WTC11 (cell line): ENCODE measurements around the gene HLF. TPM values are rescaled to one million over a fixed set of nuclear protein-coding genes. Genes with fewer than 3 reads are reported as not detected.

ENCODE experiments used
- ATAC-seq: fragments of 200-7000 bp; cut with Tn5 transposase; 2 replicates; pipeline ENCODE4 v1.10.0; 2021; ENCODE audit warnings: mild to moderate bottlenecking, moderate library complexity
- CTCF ChIA-PET: fragments of 300-600 bp; sonication (Branson Sonifier 250); formaldehyde crosslinking; loops from one replicate; lab custom pipeline; 2021; ENCODE audit warnings: antibody characterized with exemption; lab: Charles Lee
- POLR2A ChIA-PET: fragments of 350-600 bp; sonication (Branson Sonifier 250); formaldehyde crosslinking; loops from one replicate; lab custom pipeline; 2021; ENCODE audit warnings: antibody characterized with exemption; lab: Charles Lee
- DNase-seq: peaks from one replicate; pipeline ENCODE4 v3.0.0; 2021; ENCODE audit warnings: low spot score
- H3K27ac Mint-ChIP-seq: 2 replicates; pipeline ENCODE4 v1.8.0; 2021; ENCODE audit warnings: mixed read lengths
- H3K27me3 Mint-ChIP-seq: 2 replicates; pipeline ENCODE4 v1.8.0; 2021; ENCODE audit warnings: low read depth, mild to moderate bottlenecking, moderate library complexity, mixed read lengths
- H3K36me3 Mint-ChIP-seq: 2 replicates; pipeline ENCODE4 v1.8.0; 2021; ENCODE audit warnings: mixed read lengths
- H3K4me1 Mint-ChIP-seq: 2 replicates; pipeline ENCODE4 v1.8.0; 2022; ENCODE audit warnings: mixed read lengths
- H3K4me3 Mint-ChIP-seq: 2 replicates; pipeline ENCODE4 v1.8.0; 2021; ENCODE audit warnings: mild to moderate bottlenecking, moderate library complexity, mixed read lengths
- H3K9me3 Mint-ChIP-seq: 2 replicates; pipeline ENCODE4 v1.8.0; 2021; ENCODE audit warnings: mixed read lengths
- CREB1 ChIP-seq: sonication (generic); formaldehyde crosslinking; IDR thresholded peaks from 2 replicates; pipeline ENCODE4 v1.8.0; 2023; ENCODE audit warnings: mild to moderate bottlenecking, missing genetic modification reagents
- FOXJ3 ChIP-seq: sonication (generic); formaldehyde crosslinking; IDR thresholded peaks from 2 replicates; pipeline ENCODE4 v1.9.0; 2021; ENCODE audit warnings: missing genetic modification reagents, mild to moderate bottlenecking, borderline replicate concordance
- GABPB1 ChIP-seq: sonication (generic); formaldehyde crosslinking; IDR thresholded peaks from 2 replicates; pipeline ENCODE4 v1.8.1; 2023; ENCODE audit warnings: mild to moderate bottlenecking, missing genetic modification reagents
- GRHL2 ChIP-seq: fragments of 250-450 bp; sonication (Bioruptor Pico); IDR thresholded peaks from 2 replicates; pipeline ENCODE4 v1.8.0; 2022; ENCODE audit warnings: mild to moderate bottlenecking, moderate library complexity; ENCODE audit not compliant: insufficient replicate concordance, severe bottlenecking
- JAZF1 ChIP-seq: fragments of 250-450 bp; sonication (Bioruptor Pico); IDR thresholded peaks from 2 replicates; pipeline ENCODE4 v1.9.0; 2021; ENCODE audit warnings: moderate library complexity, mild to moderate bottlenecking, inconsistent platforms
- MYBL2 ChIP-seq: sonication (generic); formaldehyde crosslinking; IDR thresholded peaks from 2 replicates; pipeline ENCODE4 v1.8.1; 2023; ENCODE audit warnings: mild to moderate bottlenecking, moderate library complexity, missing genetic modification reagents
- NFATC4 ChIP-seq: fragments of 250-450 bp; sonication (Bioruptor Pico); IDR thresholded peaks from 2 replicates; pipeline ENCODE4 v1.9.0; 2021; ENCODE audit warnings: mild to moderate bottlenecking
- TCF7 ChIP-seq: sonication (generic); formaldehyde crosslinking; IDR thresholded peaks from 2 replicates; pipeline ENCODE4 v1.8.0; 2022; ENCODE audit warnings: mild to moderate bottlenecking, low read depth, missing genetic modification reagents, moderate library complexity
- TEAD1 ChIP-seq: sonication (generic); formaldehyde crosslinking; IDR thresholded peaks from 2 replicates; pipeline ENCODE4 v1.8.0; 2022; ENCODE audit warnings: mild to moderate bottlenecking, missing genetic modification reagents
- ZNF232 ChIP-seq: sonication (generic); formaldehyde crosslinking; IDR thresholded peaks from 2 replicates; pipeline ENCODE4 v1.8.0; 2022; ENCODE audit warnings: mild to moderate bottlenecking, missing genetic modification reagents
- ZNF263 ChIP-seq: sonication (generic); formaldehyde crosslinking; IDR thresholded peaks from 2 replicates; pipeline ENCODE4 v1.8.1; 2022; ENCODE audit warnings: low read depth, mild to moderate bottlenecking, moderate library complexity, missing genetic modification reagents
- ZNF416 ChIP-seq: fragments of 250-450 bp; sonication (Bioruptor Pico); IDR thresholded peaks from 2 replicates; pipeline ENCODE4 v1.9.0; 2021; ENCODE audit warnings: mild to moderate bottlenecking, inconsistent platforms
- total RNA-seq: library from RNA; stranded (reverse); gene quantifications from 3 replicates; pipeline ENCODE4 v1.2.3, GENCODE V29; 2021
- TF ChIP-seq, protein P1 (sequence below): fragments of 250-450 bp; sonication (Bioruptor Pico); IDR thresholded peaks from 2 replicates; pipeline ENCODE4 v1.9.0; 2021; ENCODE audit warnings: mild to moderate bottlenecking
- TF ChIP-seq, protein P2 (sequence below): sonication (generic); formaldehyde crosslinking; IDR thresholded peaks from 2 replicates; pipeline ENCODE4 v1.8.1; 2022; ENCODE audit warnings: mild to moderate bottlenecking, missing genetic modification reagents, moderate library complexity, borderline replicate concordance
- TF ChIP-seq, protein P3 (sequence below): sonication (generic); formaldehyde crosslinking; IDR thresholded peaks from 2 replicates; pipeline ENCODE4 v1.8.1; 2023; ENCODE audit warnings: mild to moderate bottlenecking, missing genetic modification reagents, borderline replicate concordance

HLF gene
- total RNA-seq, 1 experiment from 2014 or later, result 0.31 TPM

DNA sequence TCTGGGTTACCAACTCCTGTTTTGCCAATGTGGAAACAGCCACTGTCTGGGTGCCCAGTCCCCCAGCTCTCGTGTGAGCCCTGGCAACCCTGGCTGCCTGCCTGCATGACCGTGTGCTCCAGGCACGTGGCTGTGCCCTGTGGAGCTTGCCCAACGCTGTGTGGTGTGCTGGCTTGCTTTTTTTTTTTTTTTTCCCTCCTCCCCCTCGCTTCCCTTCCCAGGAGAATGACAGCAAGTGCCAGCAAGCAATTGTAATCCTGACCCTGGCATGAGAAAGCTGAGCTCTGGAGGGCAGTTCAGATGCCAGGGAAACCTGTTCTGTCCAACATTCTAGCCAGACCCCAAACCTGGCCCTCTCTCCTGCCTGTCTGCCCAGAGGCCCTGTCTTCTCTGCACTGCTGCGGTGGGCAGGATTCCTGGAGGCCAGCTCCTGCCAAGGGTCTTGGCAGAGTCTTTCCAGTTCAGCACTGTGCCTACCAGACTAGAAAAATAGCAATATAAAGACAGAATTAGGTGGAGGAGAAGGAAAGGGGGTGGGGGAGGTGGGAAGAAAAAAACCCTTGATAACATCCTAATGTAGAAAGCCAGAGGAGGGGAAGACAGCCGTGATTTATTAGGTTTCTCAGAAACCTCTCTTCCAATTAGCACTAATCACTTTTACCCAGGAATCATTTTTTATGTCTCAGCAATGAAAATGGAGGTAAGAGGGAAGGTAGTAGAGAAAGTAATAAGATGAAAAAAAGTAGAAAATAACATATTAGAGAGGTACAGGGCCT is 9.0 kb downstream of the HLF start:
- no peaks in the 10 kb centered on the region for H3K4me1 Mint-ChIP-seq
- ChIA-PET POLR2A (no interaction called here), CTCF (no interaction called here)
- H3K9me3 Mint-ChIP-seq, result no peaks in the 10 kb centered on the region
- H3K27ac Mint-ChIP-seq, result no peak overlapping the region
- peaks cover 15% of the 10 kb centered on the region for H3K27me3 Mint-ChIP-seq
- no peak for DNase-seq
- H3K4me3 Mint-ChIP-seq, result no peak overlapping the region
- no peak; the same call in 1 of the 2 replicates for ATAC-seq
- no peaks in the 10 kb centered on the region for H3K36me3 Mint-ChIP-seq
- TF ChIP-seq GABPB1 (CRISPR knock-in tag) (0 out of 2 replicates have a peak, but pooled peaks have one; percentile 13), FOXJ3 (CRISPR knock-in tag) (no peak), TEAD1 (CRISPR knock-in tag) (no peak), JAZF1 (no peak)
- TF ChIP-seq, protein P1, sequence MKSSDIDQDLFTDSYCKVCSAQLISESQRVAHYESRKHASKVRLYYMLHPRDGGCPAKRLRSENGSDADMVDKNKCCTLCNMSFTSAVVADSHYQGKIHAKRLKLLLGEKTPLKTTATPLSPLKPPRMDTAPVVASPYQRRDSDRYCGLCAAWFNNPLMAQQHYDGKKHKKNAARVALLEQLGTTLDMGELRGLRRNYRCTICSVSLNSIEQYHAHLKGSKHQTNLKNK (CRISPR knock-in tag), result no peak
- TF ChIP-seq, protein P2, sequence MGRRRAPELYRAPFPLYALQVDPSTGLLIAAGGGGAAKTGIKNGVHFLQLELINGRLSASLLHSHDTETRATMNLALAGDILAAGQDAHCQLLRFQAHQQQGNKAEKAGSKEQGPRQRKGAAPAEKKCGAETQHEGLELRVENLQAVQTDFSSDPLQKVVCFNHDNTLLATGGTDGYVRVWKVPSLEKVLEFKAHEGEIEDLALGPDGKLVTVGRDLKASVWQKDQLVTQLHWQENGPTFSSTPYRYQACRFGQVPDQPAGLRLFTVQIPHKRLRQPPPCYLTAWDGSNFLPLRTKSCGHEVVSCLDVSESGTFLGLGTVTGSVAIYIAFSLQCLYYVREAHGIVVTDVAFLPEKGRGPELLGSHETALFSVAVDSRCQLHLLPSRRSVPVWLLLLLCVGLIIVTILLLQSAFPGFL (CRISPR knock-in tag), result no peak
- TF ChIP-seq, all 79 proteins: peak for 1

DNA sequence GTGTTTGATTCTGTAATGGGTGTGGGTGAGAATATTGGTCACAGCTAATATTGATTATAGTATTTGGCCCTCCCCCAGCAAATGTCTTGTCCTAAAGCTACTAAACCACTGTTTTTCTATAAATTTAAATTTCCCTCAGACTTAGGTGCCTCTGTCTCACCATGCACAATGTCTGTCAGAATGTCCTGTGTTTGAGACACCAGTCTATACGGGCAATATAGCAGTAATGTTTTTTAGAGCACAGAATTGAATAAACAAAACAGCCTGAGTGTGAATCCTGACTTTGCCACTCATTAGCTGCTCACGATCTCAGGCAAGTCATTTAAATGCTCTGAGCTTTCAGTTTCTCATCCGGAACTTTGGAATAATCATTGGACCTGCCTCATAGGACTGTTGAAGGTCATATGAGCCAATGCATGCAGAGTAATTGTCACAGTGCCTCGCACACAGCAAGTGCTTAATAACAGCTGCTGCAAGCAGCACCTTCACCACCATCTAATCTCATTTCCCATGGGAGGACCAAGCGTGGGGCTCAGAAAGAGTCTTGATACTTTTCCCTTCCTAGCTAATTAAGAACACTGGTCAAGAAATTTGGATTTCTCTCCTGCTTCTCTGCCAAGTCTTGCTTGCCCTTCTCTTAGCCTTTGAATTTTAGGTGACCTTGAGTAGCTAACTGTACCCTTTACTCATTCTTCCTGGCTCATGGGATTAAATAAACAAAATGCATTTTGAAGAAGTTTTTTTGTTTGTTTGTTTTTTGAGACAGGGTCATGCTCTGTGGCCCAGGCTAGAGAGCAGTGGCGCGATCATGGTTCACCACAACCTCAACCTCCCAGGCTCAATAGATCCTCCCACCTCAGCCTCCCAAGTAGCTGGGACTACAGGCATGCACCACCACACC is 9.8 kb downstream of the HLF start:
- H3K27me3 Mint-ChIP-seq, result peaks cover 7% of the 10 kb centered on the region
- H3K4me1 Mint-ChIP-seq, result no peaks in the 10 kb centered on the region
- TF ChIP-seq TCF7 (CRISPR knock-in tag) (no peak), GRHL2 (CRISPR knock-in tag) (no peak), ZNF232 (CRISPR knock-in tag) (no peak), GABPB1 (CRISPR knock-in tag) (no peak), ZNF263 (CRISPR knock-in tag) (no peak), NFATC4 (CRISPR knock-in tag) (no peak)
- H3K9me3 Mint-ChIP-seq, result no peaks in the 10 kb centered on the region
- H3K36me3 Mint-ChIP-seq, result no peaks in the 10 kb centered on the region
- CTCF ChIA-PET, result no interaction called here
- POLR2A ChIA-PET, result no interaction called here
- H3K4me3 Mint-ChIP-seq, result no peak overlapping the region
- no peak overlapping the region for H3K27ac Mint-ChIP-seq
- no peak for ATAC-seq
- DNase-seq, result no peak

DNA sequence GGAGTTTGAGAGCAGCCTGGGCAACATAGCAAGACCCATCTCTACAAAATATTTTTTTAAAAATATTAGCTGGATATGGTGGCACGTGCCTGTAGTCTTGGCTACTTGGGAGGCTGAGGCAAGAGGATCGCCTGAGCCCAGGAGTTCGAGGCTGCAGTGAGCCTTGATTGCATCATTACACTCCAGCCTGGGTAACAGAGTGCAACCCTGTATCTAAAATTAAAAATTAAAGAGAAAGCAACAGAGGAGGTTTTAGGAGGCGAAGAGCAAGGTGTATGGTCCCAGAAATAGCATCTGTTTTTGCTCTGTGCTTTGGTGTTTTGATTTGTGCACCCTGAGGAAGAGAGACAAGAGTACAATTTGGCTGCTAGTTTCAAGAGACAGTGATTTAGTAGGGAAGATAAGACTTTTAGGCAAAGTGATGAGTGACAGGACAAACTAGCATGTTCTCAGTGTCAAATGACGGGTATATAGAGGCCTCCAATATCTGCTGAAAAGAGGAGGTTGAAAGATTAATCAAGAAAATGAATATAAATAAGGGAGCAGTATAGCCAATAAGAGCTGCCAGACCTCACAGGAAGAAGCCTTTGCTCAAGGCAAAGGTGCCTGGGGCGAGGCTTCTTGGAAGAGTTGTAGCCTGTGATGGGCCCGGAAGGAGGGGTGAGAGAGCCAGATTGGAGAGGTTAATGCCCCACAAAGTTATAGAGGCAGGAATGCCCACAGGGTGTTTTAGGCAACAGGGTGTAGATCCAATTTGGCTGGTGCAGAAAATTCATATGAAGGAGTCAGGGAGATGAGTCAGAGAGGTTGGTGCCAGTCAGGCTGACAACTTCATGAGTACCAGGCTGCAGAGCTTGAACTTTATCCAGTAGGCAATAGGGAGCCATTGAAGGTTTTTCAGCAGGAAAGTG is 11.4 kb downstream of the HLF start:
- Mint-ChIP-seq H3K9me3 (no peaks in the 10 kb centered on the region), H3K4me3 (no peak overlapping the region), H3K27ac (no peak overlapping the region), H3K27me3 (no peaks in the 10 kb centered on the region), H3K4me1 (no peaks in the 10 kb centered on the region), H3K36me3 (no peaks in the 10 kb centered on the region)
- 0 out of 2 replicates have a peak, but pooled peaks have one; percentile 26 for ATAC-seq
- DNase-seq, result no peak
- POLR2A ChIA-PET, result no interaction called here
- CTCF ChIA-PET, result no interaction called here
- no peak for TF ChIP-seq MYBL2 (CRISPR knock-in tag)
- TF ChIP-seq CREB1 (CRISPR knock-in tag), result no peak
- TF ChIP-seq ZNF416, result no peak
- TF ChIP-seq, protein P3, sequence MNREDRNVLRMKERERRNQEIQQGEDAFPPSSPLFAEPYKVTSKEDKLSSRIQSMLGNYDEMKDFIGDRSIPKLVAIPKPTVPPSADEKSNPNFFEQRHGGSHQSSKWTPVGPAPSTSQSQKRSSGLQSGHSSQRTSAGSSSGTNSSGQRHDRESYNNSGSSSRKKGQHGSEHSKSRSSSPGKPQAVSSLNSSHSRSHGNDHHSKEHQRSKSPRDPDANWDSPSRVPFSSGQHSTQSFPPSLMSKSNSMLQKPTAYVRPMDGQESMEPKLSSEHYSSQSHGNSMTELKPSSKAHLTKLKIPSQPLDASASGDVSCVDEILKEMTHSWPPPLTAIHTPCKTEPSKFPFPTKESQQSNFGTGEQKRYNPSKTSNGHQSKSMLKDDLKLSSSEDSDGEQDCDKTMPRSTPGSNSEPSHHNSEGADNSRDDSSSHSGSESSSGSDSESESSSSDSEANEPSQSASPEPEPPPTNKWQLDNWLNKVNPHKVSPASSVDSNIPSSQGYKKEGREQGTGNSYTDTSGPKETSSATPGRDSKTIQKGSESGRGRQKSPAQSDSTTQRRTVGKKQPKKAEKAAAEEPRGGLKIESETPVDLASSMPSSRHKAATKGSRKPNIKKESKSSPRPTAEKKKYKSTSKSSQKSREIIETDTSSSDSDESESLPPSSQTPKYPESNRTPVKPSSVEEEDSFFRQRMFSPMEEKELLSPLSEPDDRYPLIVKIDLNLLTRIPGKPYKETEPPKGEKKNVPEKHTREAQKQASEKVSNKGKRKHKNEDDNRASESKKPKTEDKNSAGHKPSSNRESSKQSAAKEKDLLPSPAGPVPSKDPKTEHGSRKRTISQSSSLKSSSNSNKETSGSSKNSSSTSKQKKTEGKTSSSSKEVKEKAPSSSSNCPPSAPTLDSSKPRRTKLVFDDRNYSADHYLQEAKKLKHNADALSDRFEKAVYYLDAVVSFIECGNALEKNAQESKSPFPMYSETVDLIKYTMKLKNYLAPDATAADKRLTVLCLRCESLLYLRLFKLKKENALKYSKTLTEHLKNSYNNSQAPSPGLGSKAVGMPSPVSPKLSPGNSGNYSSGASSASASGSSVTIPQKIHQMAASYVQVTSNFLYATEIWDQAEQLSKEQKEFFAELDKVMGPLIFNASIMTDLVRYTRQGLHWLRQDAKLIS, result no peak
